GM23338 (cell line): ENCODE data around the gene ZDHHC3. TPM values are rescaled to one million over a fixed set of nuclear protein-coding genes. Genes with fewer than 3 reads are reported as not detected.

ENCODE experiments used
- ATAC-seq: fragments of 200-7000 bp; cut with Tn5 transposase; 3 replicates; pipeline ENCODE4 v1.9.1; 2020
- DNase-seq: peaks from one replicate; pipeline ENCODE4 v3.0.0-alpha.2; 2015; ENCODE audit warnings: low spot score
- H2AFZ ChIP-seq: fragments of 200-600 bp; sonication (generic); 2 replicates; pipeline ENCODE4 v1.8.0; 2016; ENCODE audit warnings: antibody characterized with exemption, mild to moderate bottlenecking, moderate library complexity
- H3F3A ChIP-seq: fragments of 200-600 bp; sonication (generic); replicated peaks from 2 replicates; pipeline ENCODE4 v1.8.0; 2017; ENCODE audit warnings: antibody characterized with exemption, mixed run types, low read depth
- H3K27ac ChIP-seq: fragments of 200-600 bp; sonication (generic); 2 replicates; pipeline ENCODE4 v1.6.1; 2016; ENCODE audit warnings: low read depth
- H3K27me3 ChIP-seq: fragments of 200-600 bp; sonication (generic); 2 replicates; pipeline ENCODE4 v1.8.0; 2016; ENCODE audit warnings: mild to moderate bottlenecking, mixed run types, moderate library complexity; ENCODE audit not compliant: insufficient read depth
- H3K36me3 ChIP-seq: fragments of 200-600 bp; sonication (generic); 2 replicates; pipeline ENCODE4 v1.8.0; 2016; ENCODE audit warnings: mild to moderate bottlenecking; ENCODE audit not compliant: insufficient read depth
- H3K4me1 ChIP-seq: fragments of 200-600 bp; sonication (generic); 2 replicates; pipeline ENCODE4 v1.8.0; 2016; ENCODE audit warnings: mild to moderate bottlenecking, moderate library complexity; ENCODE audit not compliant: insufficient read depth
- H3K4me2 ChIP-seq: fragments of 200-600 bp; sonication (generic); 2 replicates; pipeline ENCODE4 v1.7.1; 2017; ENCODE audit warnings: mixed run types
- H3K4me3 ChIP-seq: fragments of 200-600 bp; sonication (generic); 2 replicates; pipeline ENCODE4 v1.6.1; 2016; ENCODE audit warnings: mixed run types
- H3K79me2 ChIP-seq: fragments of 200-600 bp; sonication (generic); replicated peaks from 2 replicates; pipeline ENCODE4 v1.8.0; 2017; ENCODE audit warnings: mild to moderate bottlenecking; ENCODE audit not compliant: insufficient read depth
- H3K9me2 ChIP-seq: fragments of 200-600 bp; sonication (generic); 2 replicates; pipeline ENCODE4 v1.8.0; 2017; ENCODE audit not compliant: insufficient read depth
- H4K20me1 ChIP-seq: fragments of 200-600 bp; sonication (generic); replicated peaks from 2 replicates; pipeline ENCODE4 v1.8.0; 2017; ENCODE audit warnings: mild to moderate bottlenecking; ENCODE audit not compliant: insufficient read depth
- H3K27ac Mint-ChIP-seq: 2 replicates; pipeline ENCODE4 v1.8.0; 2020; ENCODE audit warnings: inconsistent platforms, mild to moderate bottlenecking, moderate library complexity, mixed read lengths
- H3K27me3 Mint-ChIP-seq: 3 replicates; pipeline ENCODE4 v1.8.0; 2022; ENCODE audit warnings: low read depth, mild to moderate bottlenecking, moderate library complexity, mixed read lengths, inconsistent platforms; ENCODE audit not compliant: insufficient read depth, poor library complexity
- H3K36me3 Mint-ChIP-seq: 3 replicates; pipeline ENCODE4 v1.8.0; 2021; ENCODE audit warnings: low read depth, mild to moderate bottlenecking, inconsistent platforms, moderate library complexity, mixed read lengths
- H3K4me1 Mint-ChIP-seq: 3 replicates; pipeline ENCODE4 v1.8.0; 2020; ENCODE audit warnings: mild to moderate bottlenecking, inconsistent platforms, mixed read lengths
- H3K4me3 Mint-ChIP-seq: 3 replicates; pipeline ENCODE4 v1.8.0; 2021; ENCODE audit warnings: moderate library complexity, mild to moderate bottlenecking, inconsistent platforms, mixed read lengths
- H3K9me3 Mint-ChIP-seq: 3 replicates; pipeline ENCODE4 v1.8.0; 2020; ENCODE audit warnings: moderate library complexity, mild to moderate bottlenecking, inconsistent platforms, mixed read lengths
- CREB1 ChIP-seq: fragments of 250-450 bp; sonication (Bioruptor Pico); IDR thresholded peaks from 2 replicates; pipeline ENCODE4 v1.5.0; 2020; ENCODE audit warnings: low read depth, mild to moderate bottlenecking, moderate library complexity
- JUNB ChIP-seq: IDR thresholded peaks from one replicate; pipeline ENCODE4 v1.6.1; 2016; ENCODE audit warnings: antibody characterized with exemption; ENCODE audit not compliant: unreplicated experiment
- NANOG ChIP-seq: IDR thresholded peaks from 2 replicates; pipeline ENCODE4 v1.6.1; 2016; ENCODE audit warnings: antibody characterized with exemption, borderline replicate concordance
- ZNF114 ChIP-seq: fragments of 250-450 bp; sonication (Bioruptor Pico); IDR thresholded peaks from 2 replicates; pipeline ENCODE4 v1.5.0; 2020; ENCODE audit warnings: mild to moderate bottlenecking, moderate library complexity
- polyA plus RNA-seq: library from polyadenylated mRNA; unstranded; fragments of >200 nt; fragmentation: Nextera tagmentation; extraction: Ambion mirVana; gene quantifications from 2 replicates; pipeline ENCODE4 v1.2.1, GENCODE V29; 2016
- total RNA-seq: library from RNA; depleted of rRNA; stranded (reverse); fragments of >200 nt; shearing (Covaris generic); gene quantifications from 2 replicates; pipeline ENCODE4 v1.2.3, GENCODE V29; 2014
- TF ChIP-seq, protein P1 (sequence below): IDR thresholded peaks from 2 replicates; pipeline ENCODE4 v1.6.1; 2016; ENCODE audit warnings: antibody characterized with exemption
- TF ChIP-seq, protein P2 (sequence below), 2 experiments: fragments of 200-600 bp in 1 of 2; sonication (generic) in 1 of 2; conservative IDR thresholded peaks; 2 replicates each; pipeline versions ENCODE4 v1.5.1 to v1.6.1; 2016 to 2017; ENCODE audit warnings: antibody characterized with exemption in 2 of 2, low read depth in 2 of 2, mild to moderate bottlenecking in 2 of 2, moderate library complexity in 1 of 2
- TF ChIP-seq, protein P3 (sequence below): IDR thresholded peaks from one replicate; pipeline ENCODE4 v1.6.1; 2018; ENCODE audit warnings: antibody characterized with exemption; ENCODE audit not compliant: unreplicated experiment
- TF ChIP-seq, protein P4 (sequence below): fragments of 250-450 bp; sonication (Bioruptor Pico); IDR thresholded peaks from 2 replicates; pipeline ENCODE4 v1.5.0; 2020; ENCODE audit warnings: mild to moderate bottlenecking, moderate library complexity

ZDHHC3 gene
- total and polyA plus RNA-seq, 2 experiments from 2014 or later, result 28.9 to 84.2 TPM

DNA sequence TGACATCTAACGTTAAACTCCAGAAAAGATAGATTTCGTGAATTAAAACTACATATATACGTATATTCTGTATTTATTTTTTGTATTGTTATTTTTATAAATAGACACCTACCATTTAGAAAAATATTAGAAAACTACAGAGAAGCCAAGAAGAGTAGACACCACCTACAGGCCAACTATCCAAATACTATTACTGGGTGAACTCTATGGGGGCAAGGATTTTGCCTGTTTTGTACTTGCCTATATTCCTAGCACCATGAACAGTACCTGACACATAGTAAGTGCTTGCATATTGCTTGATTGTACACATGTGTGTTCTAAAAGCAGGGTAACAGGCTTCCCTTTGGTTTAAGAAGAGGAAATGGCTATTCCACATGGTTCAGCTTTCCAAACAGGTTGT lies 25.8 kb upstream of the ZDHHC3 start:
- Histone ChIP-seq H3K4me2 (no peak overlapping the region), H3K27me3 (no peaks in the 10 kb centered on the region), H2AFZ (no peak overlapping the region), H3F3A (no peaks in the 10 kb centered on the region), H3K36me3 (peaks cover 67% of the 10 kb centered on the region), H3K4me3 (no peak overlapping the region), H4K20me1 (peaks cover 12% of the 10 kb centered on the region; the same call in 1 of the 2 replicates), H3K27ac (no peak overlapping the region), H3K4me1 (no peaks in the 10 kb centered on the region), H3K79me2 (no peaks in the 10 kb centered on the region; the same call in none of the 2 replicates), H3K9me2 (no peaks in the 10 kb centered on the region)
- TF ChIP-seq, protein P1, sequence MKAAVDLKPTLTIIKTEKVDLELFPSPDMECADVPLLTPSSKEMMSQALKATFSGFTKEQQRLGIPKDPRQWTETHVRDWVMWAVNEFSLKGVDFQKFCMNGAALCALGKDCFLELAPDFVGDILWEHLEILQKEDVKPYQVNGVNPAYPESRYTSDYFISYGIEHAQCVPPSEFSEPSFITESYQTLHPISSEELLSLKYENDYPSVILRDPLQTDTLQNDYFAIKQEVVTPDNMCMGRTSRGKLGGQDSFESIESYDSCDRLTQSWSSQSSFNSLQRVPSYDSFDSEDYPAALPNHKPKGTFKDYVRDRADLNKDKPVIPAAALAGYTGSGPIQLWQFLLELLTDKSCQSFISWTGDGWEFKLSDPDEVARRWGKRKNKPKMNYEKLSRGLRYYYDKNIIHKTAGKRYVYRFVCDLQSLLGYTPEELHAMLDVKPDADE, result no peak
- TF ChIP-seq JUNB (no peak), NANOG (no peak), CREB1 (CRISPR knock-in tag) (no peak)
- TF ChIP-seq, protein P2, sequence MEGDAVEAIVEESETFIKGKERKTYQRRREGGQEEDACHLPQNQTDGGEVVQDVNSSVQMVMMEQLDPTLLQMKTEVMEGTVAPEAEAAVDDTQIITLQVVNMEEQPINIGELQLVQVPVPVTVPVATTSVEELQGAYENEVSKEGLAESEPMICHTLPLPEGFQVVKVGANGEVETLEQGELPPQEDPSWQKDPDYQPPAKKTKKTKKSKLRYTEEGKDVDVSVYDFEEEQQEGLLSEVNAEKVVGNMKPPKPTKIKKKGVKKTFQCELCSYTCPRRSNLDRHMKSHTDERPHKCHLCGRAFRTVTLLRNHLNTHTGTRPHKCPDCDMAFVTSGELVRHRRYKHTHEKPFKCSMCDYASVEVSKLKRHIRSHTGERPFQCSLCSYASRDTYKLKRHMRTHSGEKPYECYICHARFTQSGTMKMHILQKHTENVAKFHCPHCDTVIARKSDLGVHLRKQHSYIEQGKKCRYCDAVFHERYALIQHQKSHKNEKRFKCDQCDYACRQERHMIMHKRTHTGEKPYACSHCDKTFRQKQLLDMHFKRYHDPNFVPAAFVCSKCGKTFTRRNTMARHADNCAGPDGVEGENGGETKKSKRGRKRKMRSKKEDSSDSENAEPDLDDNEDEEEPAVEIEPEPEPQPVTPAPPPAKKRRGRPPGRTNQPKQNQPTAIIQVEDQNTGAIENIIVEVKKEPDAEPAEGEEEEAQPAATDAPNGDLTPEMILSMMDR (conservative IDR thresholded peaks at IDR 0.05; ENCODE audit: low read depth in 2 of 2), result no peak
- TF ChIP-seq, protein P3, sequence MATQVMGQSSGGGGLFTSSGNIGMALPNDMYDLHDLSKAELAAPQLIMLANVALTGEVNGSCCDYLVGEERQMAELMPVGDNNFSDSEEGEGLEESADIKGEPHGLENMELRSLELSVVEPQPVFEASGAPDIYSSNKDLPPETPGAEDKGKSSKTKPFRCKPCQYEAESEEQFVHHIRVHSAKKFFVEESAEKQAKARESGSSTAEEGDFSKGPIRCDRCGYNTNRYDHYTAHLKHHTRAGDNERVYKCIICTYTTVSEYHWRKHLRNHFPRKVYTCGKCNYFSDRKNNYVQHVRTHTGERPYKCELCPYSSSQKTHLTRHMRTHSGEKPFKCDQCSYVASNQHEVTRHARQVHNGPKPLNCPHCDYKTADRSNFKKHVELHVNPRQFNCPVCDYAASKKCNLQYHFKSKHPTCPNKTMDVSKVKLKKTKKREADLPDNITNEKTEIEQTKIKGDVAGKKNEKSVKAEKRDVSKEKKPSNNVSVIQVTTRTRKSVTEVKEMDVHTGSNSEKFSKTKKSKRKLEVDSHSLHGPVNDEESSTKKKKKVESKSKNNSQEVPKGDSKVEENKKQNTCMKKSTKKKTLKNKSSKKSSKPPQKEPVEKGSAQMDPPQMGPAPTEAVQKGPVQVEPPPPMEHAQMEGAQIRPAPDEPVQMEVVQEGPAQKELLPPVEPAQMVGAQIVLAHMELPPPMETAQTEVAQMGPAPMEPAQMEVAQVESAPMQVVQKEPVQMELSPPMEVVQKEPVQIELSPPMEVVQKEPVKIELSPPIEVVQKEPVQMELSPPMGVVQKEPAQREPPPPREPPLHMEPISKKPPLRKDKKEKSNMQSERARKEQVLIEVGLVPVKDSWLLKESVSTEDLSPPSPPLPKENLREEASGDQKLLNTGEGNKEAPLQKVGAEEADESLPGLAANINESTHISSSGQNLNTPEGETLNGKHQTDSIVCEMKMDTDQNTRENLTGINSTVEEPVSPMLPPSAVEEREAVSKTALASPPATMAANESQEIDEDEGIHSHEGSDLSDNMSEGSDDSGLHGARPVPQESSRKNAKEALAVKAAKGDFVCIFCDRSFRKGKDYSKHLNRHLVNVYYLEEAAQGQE, result no peak
- no peaks in the 10 kb centered on the region for H3K4me1 Mint-ChIP-seq
- no peak overlapping the region for H3K27ac Mint-ChIP-seq
- H3K27me3 Mint-ChIP-seq, result no peaks in the 10 kb centered on the region
- ATAC-seq (no peak), DNase-seq (no peak)
- H3K36me3 Mint-ChIP-seq, result peaks cover 88% of the 10 kb centered on the region
- H3K4me3 Mint-ChIP-seq, result no peak overlapping the region
- H3K9me3 Mint-ChIP-seq, result peaks cover 10% of the 10 kb centered on the region

DNA sequence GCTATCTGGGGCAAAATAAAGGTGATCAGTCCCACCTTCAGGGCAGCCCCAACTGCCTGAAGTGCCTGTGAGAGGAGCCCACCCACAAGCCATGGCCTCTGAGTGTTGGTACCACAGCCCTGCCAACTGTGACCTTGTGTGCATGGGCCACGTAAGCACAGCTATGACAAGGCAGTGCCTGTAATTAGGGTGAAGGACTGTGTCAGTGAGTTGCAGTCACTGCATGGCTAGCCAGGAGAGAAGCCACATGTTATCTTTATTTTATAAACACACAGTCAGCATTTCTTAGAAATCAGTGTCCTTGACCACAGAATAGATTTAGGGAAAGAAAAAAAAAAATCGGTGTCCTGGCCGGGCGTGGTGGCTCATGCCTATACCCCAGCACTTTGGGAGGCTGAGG lies 24.8 kb upstream of the ZDHHC3 start:
- Mint-ChIP-seq H3K9me3 (peaks cover 10% of the 10 kb centered on the region), H3K27ac (no peak overlapping the region), H3K4me3 (no peak overlapping the region), H3K4me1 (no peaks in the 10 kb centered on the region), H3K27me3 (no peaks in the 10 kb centered on the region), H3K36me3 (peaks cover 95% of the 10 kb centered on the region)
- ATAC-seq (no peak), DNase-seq (no peak)
- H3K4me3 ChIP-seq, result no peak overlapping the region
- H3K4me2 ChIP-seq, result no peak overlapping the region
- H3F3A ChIP-seq, result no peaks in the 10 kb centered on the region
- H3K4me1 ChIP-seq, result no peaks in the 10 kb centered on the region
- H2AFZ ChIP-seq, result no peak overlapping the region
- peaks cover 67% of the 10 kb centered on the region for H3K36me3 ChIP-seq
- no peaks in the 10 kb centered on the region for H3K27me3 ChIP-seq
- H3K27ac ChIP-seq, result no peak overlapping the region
- peaks cover 12% of the 10 kb centered on the region for H4K20me1 ChIP-seq
- peaks cover 3% of the 10 kb centered on the region for H3K79me2 ChIP-seq
- H3K9me2 ChIP-seq, result no peaks in the 10 kb centered on the region
- TF ChIP-seq ZNF114 (CRISPR knock-in tag), result no peak
- TF ChIP-seq, protein P1, result no peak
- TF ChIP-seq, protein P4, sequence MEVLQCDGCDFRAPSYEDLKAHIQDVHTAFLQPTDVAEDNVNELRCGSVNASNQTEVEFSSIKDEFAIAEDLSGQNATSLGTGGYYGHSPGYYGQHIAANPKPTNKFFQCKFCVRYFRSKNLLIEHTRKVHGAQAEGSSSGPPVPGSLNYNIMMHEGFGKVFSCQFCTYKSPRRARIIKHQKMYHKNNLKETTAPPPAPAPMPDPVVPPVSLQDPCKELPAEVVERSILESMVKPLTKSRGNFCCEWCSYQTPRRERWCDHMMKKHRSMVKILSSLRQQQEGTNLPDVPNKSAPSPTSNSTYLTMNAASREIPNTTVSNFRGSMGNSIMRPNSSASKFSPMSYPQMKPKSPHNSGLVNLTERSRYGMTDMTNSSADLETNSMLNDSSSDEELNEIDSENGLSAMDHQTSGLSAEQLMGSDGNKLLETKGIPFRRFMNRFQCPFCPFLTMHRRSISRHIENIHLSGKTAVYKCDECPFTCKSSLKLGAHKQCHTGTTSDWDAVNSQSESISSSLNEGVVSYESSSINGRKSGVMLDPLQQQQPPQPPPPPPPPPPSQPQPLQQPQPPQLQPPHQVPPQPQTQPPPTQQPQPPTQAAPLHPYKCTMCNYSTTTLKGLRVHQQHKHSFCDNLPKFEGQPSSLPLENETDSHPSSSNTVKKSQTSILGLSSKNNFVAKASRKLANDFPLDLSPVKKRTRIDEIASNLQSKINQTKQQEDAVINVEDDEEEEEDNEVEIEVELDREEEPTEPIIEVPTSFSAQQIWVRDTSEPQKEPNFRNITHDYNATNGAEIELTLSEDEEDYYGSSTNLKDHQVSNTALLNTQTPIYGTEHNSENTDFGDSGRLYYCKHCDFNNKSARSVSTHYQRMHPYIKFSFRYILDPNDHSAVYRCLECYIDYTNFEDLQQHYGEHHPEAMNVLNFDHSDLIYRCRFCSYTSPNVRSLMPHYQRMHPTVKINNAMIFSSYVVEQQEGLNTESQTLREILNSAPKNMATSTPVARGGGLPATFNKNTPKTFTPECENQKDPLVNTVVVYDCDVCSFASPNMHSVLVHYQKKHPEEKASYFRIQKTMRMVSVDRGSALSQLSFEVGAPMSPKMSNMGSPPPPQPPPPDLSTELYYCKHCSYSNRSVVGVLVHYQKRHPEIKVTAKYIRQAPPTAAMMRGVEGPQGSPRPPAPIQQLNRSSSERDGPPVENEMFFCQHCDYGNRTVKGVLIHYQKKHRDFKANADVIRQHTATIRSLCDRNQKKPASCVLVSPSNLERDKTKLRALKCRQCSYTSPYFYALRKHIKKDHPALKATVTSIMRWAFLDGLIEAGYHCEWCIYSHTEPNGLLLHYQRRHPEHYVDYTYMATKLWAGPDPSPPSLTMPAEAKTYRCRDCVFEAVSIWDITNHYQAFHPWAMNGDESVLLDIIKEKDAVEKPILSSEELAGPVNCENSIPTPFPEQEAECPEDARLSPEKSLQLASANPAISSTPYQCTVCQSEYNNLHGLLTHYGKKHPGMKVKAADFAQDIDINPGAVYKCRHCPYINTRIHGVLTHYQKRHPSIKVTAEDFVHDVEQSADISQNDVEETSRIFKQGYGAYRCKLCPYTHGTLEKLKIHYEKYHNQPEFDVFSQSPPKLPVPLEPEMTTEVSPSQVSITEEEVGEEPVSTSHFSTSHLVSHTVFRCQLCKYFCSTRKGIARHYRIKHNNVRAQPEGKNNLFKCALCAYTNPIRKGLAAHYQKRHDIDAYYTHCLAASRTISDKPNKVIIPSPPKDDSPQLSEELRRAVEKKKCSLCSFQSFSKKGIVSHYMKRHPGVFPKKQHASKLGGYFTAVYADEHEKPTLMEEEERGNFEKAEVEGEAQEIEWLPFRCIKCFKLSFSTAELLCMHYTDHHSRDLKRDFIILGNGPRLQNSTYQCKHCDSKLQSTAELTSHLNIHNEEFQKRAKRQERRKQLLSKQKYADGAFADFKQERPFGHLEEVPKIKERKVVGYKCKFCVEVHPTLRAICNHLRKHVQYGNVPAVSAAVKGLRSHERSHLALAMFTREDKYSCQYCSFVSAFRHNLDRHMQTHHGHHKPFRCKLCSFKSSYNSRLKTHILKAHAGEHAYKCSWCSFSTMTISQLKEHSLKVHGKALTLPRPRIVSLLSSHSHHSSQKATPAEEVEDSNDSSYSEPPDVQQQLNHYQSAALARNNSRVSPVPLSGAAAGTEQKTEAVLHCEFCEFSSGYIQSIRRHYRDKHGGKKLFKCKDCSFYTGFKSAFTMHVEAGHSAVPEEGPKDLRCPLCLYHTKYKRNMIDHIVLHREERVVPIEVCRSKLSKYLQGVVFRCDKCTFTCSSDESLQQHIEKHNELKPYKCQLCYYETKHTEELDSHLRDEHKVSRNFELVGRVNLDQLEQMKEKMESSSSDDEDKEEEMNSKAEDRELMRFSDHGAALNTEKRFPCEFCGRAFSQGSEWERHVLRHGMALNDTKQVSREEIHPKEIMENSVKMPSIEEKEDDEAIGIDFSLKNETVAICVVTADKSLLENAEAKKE (CRISPR knock-in tag), result no peak
